ENCODE measurements around the gene THTPA. TPM values are rescaled to one million over a fixed set of nuclear protein-coding genes. Genes with fewer than 3 reads are reported as not detected.
A peak's percentile ranks its signal among the peaks of the same experiment; 100 is the strongest.

Gene THTPA
- polyA plus RNA-seq, 1 donor from 2014 or later = 18.1 TPM

DNA sequence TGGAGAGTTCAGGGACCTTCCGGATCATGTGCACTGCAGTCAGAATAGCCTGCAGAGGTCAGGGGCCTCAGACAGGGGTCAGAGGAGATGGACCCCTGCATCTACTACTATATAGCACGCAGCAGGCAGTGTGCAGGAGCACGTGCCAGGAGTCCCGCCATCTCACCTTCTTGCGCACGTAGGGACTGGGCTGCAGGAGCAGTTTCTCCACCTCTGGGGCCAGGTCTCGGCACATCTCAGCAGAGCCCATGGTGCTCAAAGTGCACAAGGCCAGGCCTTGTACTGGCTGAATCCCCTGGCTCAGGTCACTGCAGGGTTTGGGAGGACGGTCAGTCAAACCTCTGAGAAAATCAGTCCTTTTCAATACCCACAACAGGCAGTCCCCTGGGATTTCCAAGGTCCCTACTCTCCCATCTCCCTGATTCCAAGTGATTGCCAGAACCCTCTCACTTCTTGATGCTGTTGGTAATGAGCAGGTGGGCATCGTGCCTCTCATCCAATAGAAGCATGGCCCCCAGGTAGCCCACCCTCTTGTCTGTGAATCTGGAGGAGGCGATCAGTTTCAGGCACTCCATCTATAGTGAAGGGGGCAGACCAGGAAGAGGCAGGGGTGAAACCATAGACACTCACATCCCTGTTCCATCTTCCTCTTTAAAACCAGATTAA, 10.2 kb downstream of the THTPA start:
- Mint-ChIP-seq H3K36me3 (peaks cover 3% of the 10 kb centered on the region), H3K4me1 (peaks cover 14 to 37% (median 22%) of the 10 kb centered on the region in 3 donors)

DNA sequence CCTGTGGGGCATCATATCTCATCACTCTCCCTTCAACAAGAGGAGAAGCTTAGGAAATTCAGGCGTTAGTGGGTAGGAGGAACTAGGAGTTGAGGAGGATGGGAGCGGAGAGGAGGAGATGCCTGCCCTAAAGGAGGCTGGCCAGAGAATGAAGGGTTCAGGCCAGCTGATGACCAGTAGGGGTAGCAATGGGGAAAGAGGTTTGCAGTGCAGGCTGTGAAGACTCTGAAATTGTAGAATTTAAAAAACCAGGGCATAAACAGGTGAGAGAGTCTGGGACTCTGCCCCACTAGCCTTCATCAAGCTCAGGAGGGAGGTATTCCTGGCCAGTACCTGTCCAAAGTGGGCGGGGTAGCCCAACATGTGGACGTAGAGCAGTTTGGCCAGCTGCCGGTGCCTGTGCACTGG, 10.7 kb downstream of the THTPA start:
- peaks cover 11 to 37% (median 22%) of the 10 kb centered on the region in 3 donors for H3K4me1 Mint-ChIP-seq
- no peaks in the 10 kb centered on the region for H3K9me3 Mint-ChIP-seq
- peak overlapping the region; percentile 98 to 100 (median 98) for H3K4me3 Mint-ChIP-seq
- H3K27me3 Mint-ChIP-seq = peaks cover 2% of the 10 kb centered on the region
- H3K36me3 Mint-ChIP-seq = peaks cover 3% of the 10 kb centered on the region
- H3K27ac Mint-ChIP-seq = peak overlapping the region; percentile 96 to 100 (median 97)

More for the DNA sequence above, 10.2 kb downstream of the THTPA start:
- H3K27ac Mint-ChIP-seq = peak overlapping the region; percentile 2 to 100 (median 68)
- H3K4me3 Mint-ChIP-seq = peak overlapping the region; percentile 98 to 100 (median 98)
- no peaks in the 10 kb centered on the region for H3K9me3 Mint-ChIP-seq
- H3K27me3 Mint-ChIP-seq = no peaks in the 10 kb centered on the region

DNA sequence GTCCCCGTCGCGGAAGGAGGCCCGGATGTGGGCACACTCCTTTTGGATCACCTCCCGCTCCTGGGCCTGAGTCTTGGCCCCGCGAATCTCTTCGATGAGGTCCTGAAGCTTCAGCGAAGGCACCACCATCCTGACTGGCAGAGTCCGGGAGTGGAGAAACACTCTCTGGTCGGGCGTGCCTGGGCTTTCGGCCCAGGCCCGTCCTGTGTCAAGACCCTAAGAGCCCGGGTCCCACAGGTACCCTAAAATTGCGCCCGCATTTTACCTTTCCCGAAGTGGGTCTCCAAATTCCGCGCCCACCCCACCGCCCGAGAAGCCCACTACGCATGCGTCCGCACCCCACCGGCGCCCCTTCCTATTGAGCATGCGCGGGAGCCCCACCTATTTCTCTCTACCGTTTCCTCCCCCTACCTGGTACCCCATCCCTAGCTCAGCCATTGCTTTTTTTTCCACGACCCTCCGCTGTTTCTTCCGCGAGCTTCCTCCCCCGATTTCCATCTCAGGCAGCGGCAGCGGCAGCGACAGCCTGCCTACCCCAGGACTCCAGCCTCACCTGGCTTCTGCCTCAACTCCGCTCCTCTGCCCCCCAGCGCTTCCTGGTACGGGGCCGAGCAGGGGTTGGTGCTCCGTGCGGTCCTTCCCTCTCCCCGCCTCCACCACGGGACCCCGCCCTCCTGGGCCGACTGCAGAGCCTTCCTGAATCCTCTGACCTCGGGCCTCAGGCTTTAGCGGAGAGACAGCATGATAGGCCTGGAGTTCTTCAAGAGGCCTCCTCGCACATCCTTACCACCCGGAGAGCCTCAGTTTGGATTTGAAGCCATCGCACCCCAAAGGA, 11.3 kb downstream of the THTPA start, which contains the start of gene AP1G2:
Gene AP1G2 (minus strand): TSS at position 606 of the 835 bp plus-strand sequence. CDS start 477 bp downstream, at position 129.
- peaks cover 4% of the 10 kb centered on the region for H3K36me3 Mint-ChIP-seq
- peak within 1 kb of the TSS; percentile 98 to 100 (median 98) for H3K4me3 Mint-ChIP-seq
- peaks cover 10 to 37% (median 22%) of the 10 kb centered on the region in 3 donors for H3K4me1 Mint-ChIP-seq
- H3K27me3 Mint-ChIP-seq = peaks cover 3% of the 10 kb centered on the region
- H3K9me3 Mint-ChIP-seq = no peaks in the 10 kb centered on the region
- H3K27ac Mint-ChIP-seq = peak within 1 kb of the TSS; percentile 96 to 100 (median 97)

DNA sequence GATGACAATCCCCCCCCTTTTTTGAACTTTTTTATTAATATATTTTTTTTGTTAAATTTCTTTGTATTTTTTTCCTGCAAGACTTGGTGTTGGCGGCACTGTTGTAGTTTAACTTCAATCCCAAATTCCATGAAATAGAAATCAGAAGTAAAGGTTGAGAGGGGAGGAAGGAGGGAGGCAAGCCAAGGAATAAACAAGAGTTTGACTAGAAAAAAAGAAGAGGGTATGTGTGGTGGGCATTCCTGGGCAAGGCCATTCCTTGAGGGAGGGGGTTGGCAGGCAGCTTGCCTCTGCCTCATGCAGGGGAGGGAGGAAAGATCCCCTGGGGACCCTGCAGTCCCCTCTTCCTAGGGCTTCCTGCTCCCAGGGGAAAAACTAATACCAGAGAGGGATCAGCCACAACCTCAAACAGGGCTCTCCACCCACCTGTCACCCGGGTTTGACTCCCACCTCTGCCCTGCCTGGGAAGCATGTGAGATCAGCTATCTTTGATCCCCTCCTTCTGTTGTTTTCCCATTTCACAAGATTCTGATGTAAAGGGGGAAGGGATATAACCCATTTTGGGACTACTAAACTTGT, 12.0 kb downstream of the THTPA start:
- Mint-ChIP-seq H3K4me3 (peak overlapping the region; percentile 98 to 100 (median 98)), H3K36me3 (peaks cover 4% of the 10 kb centered on the region), H3K9me3 (no peaks in the 10 kb centered on the region), H3K27ac (peak overlapping the region; percentile 96 to 100 (median 97)), H3K4me1 (peaks cover 6 to 32% (median 18%) of the 10 kb centered on the region in 3 donors), H3K27me3 (peaks cover 3% of the 10 kb centered on the region)

- peak overlapping the region; percentile 82 to 100 (median 98) for H3K4me3 Mint-ChIP-seq
- H3K4me1 Mint-ChIP-seq = peaks cover 6 to 32% (median 18%) of the 10 kb centered on the region in 3 donors
Measured at GRCh38 chr14:23568600-23569331, 12.7 kb downstream of the THTPA start.

GRCh38 chr14:23569443-23570151, 13.5 kb downstream of the THTPA start:
- peaks cover 3% of the 10 kb centered on the region for H3K27me3 Mint-ChIP-seq
- H3K9me3 Mint-ChIP-seq = no peaks in the 10 kb centered on the region
- H3K36me3 Mint-ChIP-seq = peaks cover 1% of the 10 kb centered on the region
- peak overlapping the region in 1 of 3 donors; percentile 97 for H3K27ac Mint-ChIP-seq
- H3K4me3 Mint-ChIP-seq = peak overlapping the region in 1 of 4 donors; percentile 98
- peaks cover 6 to 26% (median 18%) of the 10 kb centered on the region in 3 donors for H3K4me1 Mint-ChIP-seq

More at GRCh38 chr14:23568600-23569331, 12.7 kb downstream of the THTPA start:
- Mint-ChIP-seq H3K27me3 (peaks cover 3% of the 10 kb centered on the region), H3K9me3 (no peaks in the 10 kb centered on the region), H3K36me3 (peaks cover 4% of the 10 kb centered on the region), H3K27ac (peak overlapping the region; percentile 73 to 100 (median 97))

DNA sequence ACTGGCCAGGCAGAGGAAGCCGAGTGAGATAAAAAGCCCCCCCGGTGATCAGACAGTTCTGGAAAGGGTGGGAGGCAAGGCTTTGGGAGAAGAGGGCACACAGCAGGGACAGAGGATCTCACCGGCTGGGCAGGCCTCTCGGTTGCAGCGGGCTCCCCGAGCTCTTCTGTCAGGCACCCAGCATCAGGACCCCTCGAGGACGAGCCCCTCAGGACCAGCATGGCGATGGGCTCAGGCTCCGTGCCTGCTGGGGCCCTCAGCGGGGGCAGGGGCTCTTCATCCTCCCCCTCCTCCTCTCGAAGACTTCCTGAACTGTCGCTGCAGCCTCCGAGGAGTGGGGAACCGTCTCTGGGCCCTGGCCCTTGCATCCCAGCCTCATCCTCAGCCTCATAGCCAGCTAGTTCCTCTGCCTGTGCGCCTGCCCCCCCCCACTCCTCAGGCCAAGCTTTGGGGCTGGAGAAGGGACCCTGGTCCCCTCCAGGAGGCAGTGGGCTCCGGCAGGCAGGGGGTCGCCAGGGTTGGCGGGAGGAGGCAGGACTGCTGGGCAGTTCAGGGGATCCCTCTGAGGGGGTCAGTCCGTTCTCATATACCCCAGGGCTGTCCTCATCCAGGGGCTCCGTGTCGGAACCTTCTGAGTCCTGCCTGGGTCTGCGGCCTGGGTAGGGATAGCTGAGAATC, 14.9 kb downstream of the THTPA start:
- Mint-ChIP-seq H3K27me3 (peaks cover 7% of the 10 kb centered on the region), H3K4me3 (no peak overlapping the region), H3K4me1 (peaks cover 6 to 20% (median 18%) of the 10 kb centered on the region in 3 donors), H3K27ac (no peak overlapping the region), H3K36me3 (peaks cover 1% of the 10 kb centered on the region), H3K9me3 (no peaks in the 10 kb centered on the region)

GRCh38 chr14:23571701-23572523, 15.8 kb downstream of the THTPA start:
- peaks cover 3% of the 10 kb centered on the region for H3K36me3 Mint-ChIP-seq
- peaks cover 14% of the 10 kb centered on the region for H3K27me3 Mint-ChIP-seq
- H3K27ac Mint-ChIP-seq = peak overlapping the region in 2 of 3 donors; percentile 1 to 41
- H3K4me1 Mint-ChIP-seq = peaks cover 6 to 15% (median 14%) of the 10 kb centered on the region in 3 donors
- peak overlapping the region in 3 of 4 donors; percentile 4 to 39 (median 29) for H3K4me3 Mint-ChIP-seq
- H3K9me3 Mint-ChIP-seq = no peaks in the 10 kb centered on the region

DNA sequence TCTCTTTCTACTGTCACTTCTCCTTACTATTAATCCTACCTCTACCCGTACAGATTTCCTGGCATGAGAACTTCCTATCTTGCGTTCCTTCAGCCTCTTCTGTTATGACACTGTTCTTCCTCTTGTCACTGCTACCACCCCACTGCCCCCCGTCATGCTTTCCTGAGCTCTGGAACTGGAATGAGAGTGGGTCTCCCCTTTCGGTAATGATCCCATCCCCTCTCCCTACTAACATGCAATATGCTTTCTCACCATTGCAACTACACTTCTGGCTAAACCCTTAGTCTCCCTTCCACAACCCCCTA, 16.4 kb downstream of the THTPA start:
- peaks cover 14% of the 10 kb centered on the region for H3K27me3 Mint-ChIP-seq
- peak overlapping the region in 1 of 3 donors; percentile 41 for H3K27ac Mint-ChIP-seq
- peak overlapping the region in 1 of 4 donors; percentile 29 for H3K4me3 Mint-ChIP-seq

DNA sequence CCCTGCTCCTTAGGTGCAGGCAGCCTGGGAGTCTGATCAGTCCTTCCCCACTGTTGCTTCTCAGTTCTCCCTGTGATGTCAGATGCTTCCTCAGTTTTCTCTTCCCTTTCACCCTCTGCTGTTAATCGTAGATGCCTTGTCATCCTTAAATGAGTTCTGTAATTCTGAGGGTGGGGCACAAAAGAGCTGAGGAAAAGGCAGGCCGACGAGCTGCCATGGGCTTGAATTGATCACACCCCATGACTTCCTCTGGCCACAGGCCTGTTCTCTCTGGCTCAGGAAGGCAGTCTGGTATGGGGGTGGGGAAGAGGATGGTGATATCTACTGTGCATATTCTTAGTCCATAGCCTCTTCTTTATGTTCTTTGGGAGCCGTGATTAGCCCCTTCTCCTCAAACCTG, 16.8 kb downstream of the THTPA start:
- H3K36me3 Mint-ChIP-seq = peaks cover 3% of the 10 kb centered on the region
- H3K27ac Mint-ChIP-seq = no peak overlapping the region
- H3K27me3 Mint-ChIP-seq = peaks cover 14% of the 10 kb centered on the region
- peaks cover 0 to 12% (median 10%) of the 10 kb centered on the region in 3 donors for H3K4me1 Mint-ChIP-seq
- no peaks in the 10 kb centered on the region for H3K9me3 Mint-ChIP-seq
- no peak overlapping the region for H3K4me3 Mint-ChIP-seq

More for the DNA sequence above, 16.4 kb downstream of the THTPA start:
- Mint-ChIP-seq H3K36me3 (peaks cover 3% of the 10 kb centered on the region), H3K4me1 (peaks cover 3 to 14% (median 14%) of the 10 kb centered on the region in 3 donors), H3K9me3 (no peaks in the 10 kb centered on the region)

DNA sequence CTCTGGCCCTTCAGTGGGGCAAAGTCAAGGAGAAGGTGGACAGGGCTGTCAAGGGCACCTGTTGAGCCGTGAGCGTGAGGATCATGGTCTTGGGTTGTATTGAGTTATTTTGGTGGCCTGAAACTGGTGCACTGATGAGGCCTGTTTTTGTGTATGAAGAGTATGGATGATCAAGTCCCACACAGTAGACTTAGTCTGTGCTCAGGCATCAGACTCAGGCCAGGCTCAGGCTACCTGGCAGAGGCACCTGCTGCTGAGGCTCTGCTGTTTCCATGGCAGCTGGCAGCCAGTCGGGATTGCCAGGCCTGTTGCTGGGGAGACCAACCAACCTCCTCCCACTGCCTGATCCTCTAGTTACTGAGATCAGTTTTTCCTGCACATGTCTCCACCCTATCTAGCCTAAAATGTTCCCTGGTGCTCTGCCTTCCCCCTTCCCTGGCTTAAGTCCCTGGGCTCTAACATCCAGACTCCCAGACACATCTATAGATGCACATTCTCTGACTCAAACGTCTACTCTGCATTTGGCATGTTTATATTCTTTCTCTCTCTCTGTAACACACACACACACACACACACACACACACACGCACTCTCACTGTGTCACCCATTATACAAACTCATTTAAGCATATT, 17.4 kb downstream of the THTPA start:
- Mint-ChIP-seq H3K27me3 (peaks cover 14% of the 10 kb centered on the region), H3K4me3 (no peak overlapping the region), H3K4me1 (peaks cover 0 to 8% (median 7%) of the 10 kb centered on the region in 3 donors)

DNA sequence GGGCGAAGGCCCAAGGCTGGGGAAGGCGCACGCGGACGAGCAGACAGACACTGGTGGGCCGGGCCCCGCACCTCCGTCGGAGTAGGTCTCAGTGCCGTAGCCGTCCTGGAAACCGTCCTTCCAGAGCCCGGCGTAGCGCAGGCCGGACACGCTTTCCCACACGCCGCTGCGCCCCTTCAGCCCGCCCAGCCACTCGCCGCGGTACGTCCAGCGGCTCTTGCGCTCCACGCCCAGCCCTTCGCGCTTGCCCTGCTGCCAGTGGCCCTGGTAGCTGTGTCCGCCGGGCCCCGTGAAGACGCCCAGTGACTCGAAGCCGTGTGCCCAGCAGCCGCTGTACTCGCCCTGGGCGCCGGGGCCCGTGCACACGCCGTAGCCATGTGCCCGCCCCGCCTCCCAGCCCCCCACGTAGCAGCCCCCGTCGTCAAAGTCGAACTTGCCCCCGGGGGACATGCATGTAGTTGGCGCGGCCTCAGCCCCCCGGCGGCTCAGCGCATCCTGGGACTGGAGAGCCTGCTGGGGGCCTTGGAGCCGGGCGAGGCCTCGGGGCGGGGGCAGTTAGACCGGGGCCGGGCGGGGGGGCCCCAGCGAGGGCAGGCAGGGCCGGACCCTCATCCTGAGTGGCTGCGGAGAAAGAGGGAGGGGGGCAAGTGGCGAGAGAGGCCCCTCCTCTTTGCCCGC, 21.1 kb downstream of the THTPA start:
- Mint-ChIP-seq H3K27me3 (peaks cover 22% of the 10 kb centered on the region), H3K4me1 (peaks cover 0 to 3% (median 0%) of the 10 kb centered on the region in 3 donors), H3K4me3 (peak overlapping the region; percentile 16 to 79 (median 54)), H3K9me3 (no peaks in the 10 kb centered on the region), H3K27ac (no peak overlapping the region), H3K36me3 (peaks cover 1% of the 10 kb centered on the region)

More for the DNA sequence above, 17.4 kb downstream of the THTPA start:
- Mint-ChIP-seq H3K27ac (peak overlapping the region in 1 of 3 donors; percentile 4), H3K9me3 (no peaks in the 10 kb centered on the region), H3K36me3 (peaks cover 3% of the 10 kb centered on the region)

Data from IgD-negative memory B cell (primary cell).